HG03280 (cell line): ENCODE results near the gene ACTMAP.

Experiments used
- ATAC-seq: cut with Tn5 transposase; IDR thresholded peaks from one replicate; pipeline ENCODE4 v1.9.1; 2021; ENCODE audit warnings: mild to moderate bottlenecking, moderate library complexity; ENCODE audit not compliant: unreplicated experiment

Gene ACTMAP

GRCh38 chr19:40702337-40703012, 47.8 kb downstream of the ACTMAP start:
- no peak for ATAC-seq

- ATAC-seq: no peak
These were observed 48.5 kb downstream of the ACTMAP start for GRCh38 chr19:40701758-40702157.

- no peak for ATAC-seq
These were observed 50.2 kb downstream of the ACTMAP start for GRCh38 chr19:40700083-40700482.

- no peak for ATAC-seq
These were observed 53.3 kb downstream of the ACTMAP start for GRCh38 chr19:40697007-40697406.

- ATAC-seq: no peak
These were observed 54.4 kb downstream of the ACTMAP start for GRCh38 chr19:40695881-40696280.

- no peak for ATAC-seq
These were observed 56.4 kb downstream of the ACTMAP start for GRCh38 chr19:40693896-40694295.

GRCh38 chr19:40693150-40693788, 57.0 kb downstream of the ACTMAP start:
- ATAC-seq: no peak

GRCh38 chr19:40692212-40692551, 58.1 kb downstream of the ACTMAP start:
- no peak for ATAC-seq

- no peak for ATAC-seq
These were observed 58.7 kb downstream of the ACTMAP start for GRCh38 chr19:40691421-40692211.
